Endodermal cell (in vitro differentiated cells): ENCODE data around the gene OSBPL6. TPM values are rescaled to one million over a fixed set of nuclear protein-coding genes. Genes with fewer than 3 reads are reported as not detected.
"Not testable (repeated sequence)": the region's sequence is repeated elsewhere in the genome, so short reads cannot be mapped to it uniquely, and the experiment has no call there.

Source experiments
- DNase-seq: peaks from one replicate; pipeline ENCODE4 v3.0.0-alpha.2; 2017
- H3K27ac ChIP-seq: 2 replicates; pipeline ENCODE4 v1.5.1; 2013; ENCODE audit warnings: mild to moderate bottlenecking, low read depth, low read length, moderate library complexity
- H3K27me3 ChIP-seq: 2 replicates; pipeline ENCODE4 v1.6.1; 2013; ENCODE audit warnings: mild to moderate bottlenecking, low read length, moderate library complexity; ENCODE audit not compliant: insufficient read depth, control insufficient read depth, poor library complexity, severe bottlenecking
- H3K36me3 ChIP-seq: 2 replicates; pipeline ENCODE4 v1.7.0; 2013; ENCODE audit warnings: mild to moderate bottlenecking, low read length, moderate library complexity; ENCODE audit not compliant: control insufficient read depth, insufficient read depth
- H3K4me1 ChIP-seq: one replicate; pipeline ENCODE4 v1.7.0; 2013; ENCODE audit warnings: low read length; ENCODE audit not compliant: control insufficient read depth, insufficient read depth
- H3K4me3 ChIP-seq: 2 replicates; pipeline ENCODE4 v1.5.1; 2013; ENCODE audit warnings: mild to moderate bottlenecking, low read length, moderate library complexity
- H3K9ac ChIP-seq: 2 replicates; pipeline ENCODE4 v1.6.1; 2013; ENCODE audit warnings: mild to moderate bottlenecking, low read length, moderate library complexity; ENCODE audit not compliant: poor library complexity, severe bottlenecking; ENCODE audit errors: extremely low read depth
- H3K9me3 ChIP-seq: 2 replicates; pipeline ENCODE4 v1.6.1; 2013; ENCODE audit warnings: mild to moderate bottlenecking, low read length, moderate library complexity; ENCODE audit not compliant: control insufficient read depth
- H3K27ac Mint-ChIP-seq: 2 replicates; pipeline ENCODE4 v1.8.0; 2020; ENCODE audit warnings: mixed read lengths
- H3K27me3 Mint-ChIP-seq: 2 replicates; pipeline ENCODE4 v1.8.0; 2021; ENCODE audit warnings: mild to moderate bottlenecking, mixed read lengths; ENCODE audit not compliant: insufficient read depth
- H3K36me3 Mint-ChIP-seq: 2 replicates; pipeline ENCODE4 v1.8.0; 2020; ENCODE audit warnings: low read depth, mixed read lengths
- H3K4me1 Mint-ChIP-seq: 2 replicates; pipeline ENCODE4 v1.8.0; 2020; ENCODE audit warnings: mixed read lengths
- H3K4me3 Mint-ChIP-seq: 2 replicates; pipeline ENCODE4 v1.8.0; 2020; ENCODE audit warnings: mild to moderate bottlenecking, moderate library complexity, mixed read lengths
- H3K9me3 Mint-ChIP-seq: 2 replicates; pipeline ENCODE4 v1.8.0; 2020; ENCODE audit warnings: mild to moderate bottlenecking, mixed read lengths
- WGBS, 2 experiments: methylation state at CpG; one replicate each; pipeline versions ENCODE4 v1.1.5 to v1.1.7; 2013; ENCODE audit warnings: missing lambda C conversion rate in 2 of 2, mixed read lengths in 1 of 2; ENCODE audit not compliant: insufficient coverage in 1 of 2, insufficient read length in 1 of 2; 5-methylcytosine and 5-hydroxymethylcytosine counted together
- total RNA-seq, 2 donors: library from RNA; stranded (reverse); fragmentation: NEBNext Ultra II Directional in 1 of 2; extraction: Animal tissue kit (Norgen Biotek cat#: 25700) in 1 of 2; gene quantifications; 2 replicates in 1 of 2; 3 replicates in 1 of 2; pipeline ENCODE4 v1.2.1, GENCODE V29; 2021
- TF ChIP-seq, protein P1 (sequence below): fragments of 200-600 bp; sonication (generic); conservative IDR thresholded peaks from 2 replicates; pipeline ENCODE4 v1.5.0; 2021; ENCODE audit warnings: antibody characterized with exemption, mild to moderate bottlenecking

The OSBPL6 gene
- total RNA-seq, 2 donors from 2014 or later, result 3.4 to 3.6 TPM

- Histone ChIP-seq H3K4me3 (no peak overlapping the region), H3K36me3 (no peaks in the 10 kb centered on the region), H3K4me1 (no peaks in the 10 kb centered on the region), H3K27me3 (no peaks in the 10 kb centered on the region), H3K9me3 (no peaks in the 10 kb centered on the region), H3K9ac (no peak overlapping the region), H3K27ac (no peak overlapping the region)
- no peaks in the 10 kb centered on the region for H3K9me3 Mint-ChIP-seq
- H3K4me1 Mint-ChIP-seq, result peaks cover 2% of the 10 kb centered on the region
- H3K27ac Mint-ChIP-seq, result no peak overlapping the region
- no peak for DNase-seq
- TF ChIP-seq, protein P1, sequence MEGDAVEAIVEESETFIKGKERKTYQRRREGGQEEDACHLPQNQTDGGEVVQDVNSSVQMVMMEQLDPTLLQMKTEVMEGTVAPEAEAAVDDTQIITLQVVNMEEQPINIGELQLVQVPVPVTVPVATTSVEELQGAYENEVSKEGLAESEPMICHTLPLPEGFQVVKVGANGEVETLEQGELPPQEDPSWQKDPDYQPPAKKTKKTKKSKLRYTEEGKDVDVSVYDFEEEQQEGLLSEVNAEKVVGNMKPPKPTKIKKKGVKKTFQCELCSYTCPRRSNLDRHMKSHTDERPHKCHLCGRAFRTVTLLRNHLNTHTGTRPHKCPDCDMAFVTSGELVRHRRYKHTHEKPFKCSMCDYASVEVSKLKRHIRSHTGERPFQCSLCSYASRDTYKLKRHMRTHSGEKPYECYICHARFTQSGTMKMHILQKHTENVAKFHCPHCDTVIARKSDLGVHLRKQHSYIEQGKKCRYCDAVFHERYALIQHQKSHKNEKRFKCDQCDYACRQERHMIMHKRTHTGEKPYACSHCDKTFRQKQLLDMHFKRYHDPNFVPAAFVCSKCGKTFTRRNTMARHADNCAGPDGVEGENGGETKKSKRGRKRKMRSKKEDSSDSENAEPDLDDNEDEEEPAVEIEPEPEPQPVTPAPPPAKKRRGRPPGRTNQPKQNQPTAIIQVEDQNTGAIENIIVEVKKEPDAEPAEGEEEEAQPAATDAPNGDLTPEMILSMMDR, result no peak
- WGBS, 2 experiments, result 93 to 97% methylated on average over 4 of the region's 4 CpGs
- H3K27me3 Mint-ChIP-seq, result no peaks in the 10 kb centered on the region
- no peak overlapping the region for H3K4me3 Mint-ChIP-seq
- H3K36me3 Mint-ChIP-seq, result no peaks in the 10 kb centered on the region
Measured at GRCh38 chr2:178320011-178320585, 125.8 kb downstream of the OSBPL6 start.

- no peak for DNase-seq
- Histone ChIP-seq H3K4me3 (no peak overlapping the region), H3K9ac (no peak overlapping the region), H3K9me3 (no peaks in the 10 kb centered on the region), H3K27ac (no peak overlapping the region), H3K36me3 (no peaks in the 10 kb centered on the region), H3K4me1 (no peaks in the 10 kb centered on the region), H3K27me3 (no peaks in the 10 kb centered on the region)
- no peaks in the 10 kb centered on the region for H3K36me3 Mint-ChIP-seq
- TF ChIP-seq, protein P1, result no peak
- 82 to 91% methylated on average over 3 of the region's 3 CpGs for whole genome bisulfite sequencing, 2 experiments
- no peak overlapping the region for H3K4me3 Mint-ChIP-seq
- H3K27me3 Mint-ChIP-seq, result no peaks in the 10 kb centered on the region
- H3K9me3 Mint-ChIP-seq, result no peaks in the 10 kb centered on the region
- H3K27ac Mint-ChIP-seq, result no peak overlapping the region
- H3K4me1 Mint-ChIP-seq, result peaks cover 2% of the 10 kb centered on the region
Measured at GRCh38 chr2:178322068-178322467, 127.8 kb downstream of the OSBPL6 start.

- H3K4me3 ChIP-seq, H3K9me3 Mint-ChIP-seq, H3K4me1 ChIP-seq, H3K27me3 Mint-ChIP-seq, H3K4me1 Mint-ChIP-seq, H3K4me3 Mint-ChIP-seq, DNase-seq, H3K27ac ChIP-seq, H3K9me3 ChIP-seq, H3K36me3 ChIP-seq, H3K36me3 Mint-ChIP-seq, H3K9ac ChIP-seq, H3K27me3 ChIP-seq, H3K27ac Mint-ChIP-seq: not testable (repeated sequence)
- WGBS, 2 experiments, result 90 to 94% methylated on average over 4 to 6 of the region's 6 CpGs
Measured at GRCh38 chr2:178323331-178323730, 129.0 kb downstream of the OSBPL6 start.

GRCh38 chr2:178324077-178324476 is 129.8 kb downstream of the OSBPL6 start:
- no peak for DNase-seq
- 89 to 95% methylated on average over 5 of the region's 5 CpGs for WGBS, 2 experiments
- Histone ChIP-seq H3K27ac (no peak overlapping the region), H3K36me3 (no peaks in the 10 kb centered on the region), H3K4me3 (no peak overlapping the region), H3K4me1 (no peaks in the 10 kb centered on the region), H3K9ac (no peak overlapping the region), H3K27me3 (no peaks in the 10 kb centered on the region), H3K9me3 (no peaks in the 10 kb centered on the region)
- TF ChIP-seq, protein P1, result no peak
- H3K27me3 Mint-ChIP-seq, result no peaks in the 10 kb centered on the region
- no peak overlapping the region for H3K27ac Mint-ChIP-seq
- no peaks in the 10 kb centered on the region for H3K36me3 Mint-ChIP-seq
- peaks cover 2% of the 10 kb centered on the region for H3K4me1 Mint-ChIP-seq
- no peak overlapping the region for H3K4me3 Mint-ChIP-seq
- H3K9me3 Mint-ChIP-seq, result no peaks in the 10 kb centered on the region
